IMR-90 (cell line): ENCODE data around the gene SOWAHB. TPM values are rescaled to one million over a fixed set of nuclear protein-coding genes. Genes with fewer than 3 reads are reported as not detected.

Experiments used
- ATAC-seq: fragments of 200-7000 bp; cut with Tn5 transposase; 2 replicates; pipeline ENCODE4 v1.9.1; 2020; ENCODE audit warnings: low read depth, mild to moderate bottlenecking, moderate library complexity
- BruUV-seq: library from RNA; stranded (reverse); fragments of 400-500 nt; replicated peaks from 2 replicates; lab custom pipeline; 2021; lab: Mats Ljungman, UMichigan
- CTCF ChIA-PET: fragments of 300-600 bp; formaldehyde crosslinking; extraction: SDS; loops from one replicate; lab custom pipeline; 2021; ENCODE audit warnings: antibody characterized with exemption; lab: Yijun Ruan, JAX
- POLR2A ChIA-PET: fragments of 300-600 bp; sonication (Branson Sonifier 250); formaldehyde crosslinking; loops from one replicate; lab custom pipeline; 2022; ENCODE audit warnings: antibody characterized with exemption; ENCODE audit not compliant: unreplicated experiment; lab: Charles Lee
- DNase-seq: peaks from one replicate; pipeline ENCODE4 v3.0.0; 2013
- H2AFZ ChIP-seq: replicated peaks from 2 replicates; pipeline ENCODE3; 2013; ENCODE audit warnings: low read length, mild to moderate bottlenecking; ENCODE audit not compliant: poor library complexity
- H2AK5ac ChIP-seq: 2 replicates; pipeline ENCODE4 v1.6.1; 2013; ENCODE audit warnings: low read depth, low read length, inconsistent platforms
- H2AK9ac ChIP-seq: replicated peaks from 2 replicates; pipeline ENCODE3; 2013; ENCODE audit warnings: mild to moderate bottlenecking, low read depth, low read length, moderate library complexity; ENCODE audit not compliant: poor library complexity
- H2BK120ac ChIP-seq: 2 replicates; pipeline ENCODE4 v1.6.1; 2013; ENCODE audit warnings: low read depth, low read length, inconsistent platforms
- H2BK15ac ChIP-seq: 3 replicates; pipeline ENCODE4 v1.6.1; 2013; ENCODE audit warnings: low read depth, low read length, inconsistent platforms
- H2BK20ac ChIP-seq: 2 replicates; pipeline ENCODE4 v1.6.1; 2013; ENCODE audit warnings: low read depth, mild to moderate bottlenecking, inconsistent platforms, low read length, moderate library complexity
- H2BK5ac ChIP-seq: 2 replicates; pipeline ENCODE4 v1.6.1; 2013; ENCODE audit warnings: mild to moderate bottlenecking, low read depth, low read length, inconsistent platforms; ENCODE audit not compliant: poor library complexity, severe bottlenecking
- H3K14ac ChIP-seq: replicated peaks from 2 replicates; pipeline ENCODE4 v1.6.1; 2013; ENCODE audit warnings: low read depth, low read length, inconsistent platforms
- H3K18ac ChIP-seq: 2 replicates; pipeline ENCODE4 v1.6.1; 2013; ENCODE audit warnings: low read depth, low read length, control low read depth
- H3K23ac ChIP-seq: 2 replicates; pipeline ENCODE4 v1.6.1; 2013; ENCODE audit warnings: low read depth, low read length, inconsistent platforms
- H3K27ac ChIP-seq: 2 replicates; pipeline ENCODE4 v1.5.1; 2013; ENCODE audit warnings: mild to moderate bottlenecking, control low read depth, low read length; ENCODE audit not compliant: insufficient read depth
- H3K27me3 ChIP-seq: 2 replicates; pipeline ENCODE4 v1.6.1; 2013; ENCODE audit warnings: low read length; ENCODE audit not compliant: control insufficient read depth, insufficient read depth
- H3K36me3 ChIP-seq: 2 replicates; pipeline ENCODE4 v1.6.1; 2013; ENCODE audit warnings: low read length, mixed read lengths; ENCODE audit not compliant: control insufficient read depth, insufficient read depth
- H3K4ac ChIP-seq: 2 replicates; pipeline ENCODE4 v1.6.1; 2013; ENCODE audit warnings: low read depth, low read length, inconsistent platforms
- H3K4me1 ChIP-seq: 2 replicates; pipeline ENCODE4 v1.6.1; 2013; ENCODE audit warnings: low read length, mixed read lengths; ENCODE audit not compliant: control insufficient read depth, insufficient read depth
- H3K4me2 ChIP-seq: 2 replicates; pipeline ENCODE4 v1.6.1; 2013; ENCODE audit warnings: low read depth, mild to moderate bottlenecking, control low read depth, low read length, moderate library complexity
- H3K4me3 ChIP-seq: 2 replicates; pipeline ENCODE4 v1.5.1; 2013; ENCODE audit warnings: low read depth, mild to moderate bottlenecking, control low read depth, low read length, moderate library complexity; ENCODE audit not compliant: insufficient read depth
- H3K56ac ChIP-seq: 2 replicates; pipeline ENCODE4 v1.6.1; 2013; ENCODE audit warnings: low read length, inconsistent platforms; ENCODE audit not compliant: insufficient read depth; ENCODE audit errors: extremely low read depth
- H3K79me1 ChIP-seq, 2 experiments: 2 replicates each; pipeline ENCODE4 v1.6.1; 2013; ENCODE audit warnings: low read length in 2 of 2, inconsistent platforms in 1 of 2, low read depth in 1 of 2
- H3K9ac ChIP-seq: 2 replicates; pipeline ENCODE4 v1.6.1; 2013; ENCODE audit warnings: low read depth, low read length, control low read depth
- H3K9me1 ChIP-seq: 2 replicates; pipeline ENCODE4 v1.6.1; 2013; ENCODE audit warnings: low read length, inconsistent platforms; ENCODE audit not compliant: insufficient read depth
- H3K9me3 ChIP-seq: 2 replicates; pipeline ENCODE4 v1.6.1; 2013; ENCODE audit warnings: low read length; ENCODE audit not compliant: control insufficient read depth, insufficient read depth
- H4K20me1 ChIP-seq: 2 replicates; pipeline ENCODE4 v1.6.1; 2013; ENCODE audit warnings: low read length, inconsistent platforms; ENCODE audit not compliant: insufficient read depth
- H4K5ac ChIP-seq: 2 replicates; pipeline ENCODE4 v1.6.1; 2013; ENCODE audit warnings: mild to moderate bottlenecking, low read depth, low read length, control low read depth
- H4K8ac ChIP-seq, 2 experiments: 2 replicates each; pipeline ENCODE4 v1.6.1; 2013; ENCODE audit warnings: low read depth in 2 of 2, low read length in 2 of 2, control low read depth in 1 of 2, inconsistent platforms in 1 of 2
- H4K91ac ChIP-seq: 2 replicates; pipeline ENCODE4 v1.6.1; 2013; ENCODE audit warnings: low read depth, low read length, inconsistent platforms; ENCODE audit not compliant: insufficient read depth
- BHLHE40 ChIP-seq: fragments of 150-350 bp; IDR thresholded peaks from 2 replicates; pipeline ENCODE4 v1.6.1; 2016; ENCODE audit warnings: mild to moderate bottlenecking, low read depth, low read length
- CEBPB ChIP-seq: IDR thresholded peaks from 2 replicates; pipeline ENCODE4 v1.6.1; 2012; ENCODE audit warnings: low read depth, low read length, improper control_type of control experiment
- CHD1 ChIP-seq: IDR thresholded peaks from 2 replicates; pipeline ENCODE4 v1.6.1; 2012; ENCODE audit warnings: low read depth, low read length, improper control_type of control experiment
- CTCF ChIP-seq: conservative IDR thresholded peaks from 2 replicates; pipeline ENCODE4 v1.5.1; 2012; ENCODE audit warnings: mild to moderate bottlenecking, low read depth, low read length, improper control_type of control experiment
- FOS ChIP-seq: fragments of 150-350 bp; IDR thresholded peaks from 2 replicates; pipeline ENCODE4 v1.6.1; 2016; ENCODE audit warnings: low read depth, low read length
- MAFK ChIP-seq: IDR thresholded peaks from 2 replicates; pipeline ENCODE4 v1.6.1; 2012; ENCODE audit warnings: low read depth, low read length, improper control_type of control experiment
- MAZ ChIP-seq: IDR thresholded peaks from 2 replicates; pipeline ENCODE4 v1.6.1; 2012; ENCODE audit warnings: low read depth, mild to moderate bottlenecking, low read length, improper control_type of control experiment, moderate library complexity, borderline replicate concordance
- MXI1 ChIP-seq: IDR thresholded peaks from 2 replicates; pipeline ENCODE4 v1.6.1; 2012; ENCODE audit warnings: low read depth, mild to moderate bottlenecking, low read length, moderate library complexity, borderline replicate concordance
- NFE2L2 ChIP-seq: fragments of 150-350 bp; IDR thresholded peaks from 2 replicates; pipeline ENCODE4 v1.6.1; 2016; ENCODE audit warnings: low read depth, mild to moderate bottlenecking, low read length
- POLR2A ChIP-seq: IDR thresholded peaks from 2 replicates; pipeline ENCODE4 v1.6.1; 2012; ENCODE audit warnings: mild to moderate bottlenecking, low read depth, low read length
- RAD21 ChIP-seq: IDR thresholded peaks from 2 replicates; pipeline ENCODE4 v1.6.1; 2012; ENCODE audit warnings: low read length, improper control_type of control experiment
- RCOR1 ChIP-seq: IDR thresholded peaks from 2 replicates; pipeline ENCODE4 v1.6.1; 2012; ENCODE audit warnings: mild to moderate bottlenecking, low read length, improper control_type of control experiment; ENCODE audit not compliant: insufficient replicate concordance
- RFX5 ChIP-seq: IDR thresholded peaks from 2 replicates; pipeline ENCODE4 v1.8.0; 2012; ENCODE audit warnings: low read depth, mild to moderate bottlenecking, low read length, moderate library complexity
- SMC3 ChIP-seq: fragments of 150-350 bp; IDR thresholded peaks from 2 replicates; pipeline ENCODE4 v1.6.1; 2016; ENCODE audit warnings: low read depth, mild to moderate bottlenecking, antibody characterized with exemption, low read length, moderate library complexity
- WGBS, 2 experiments: methylation state at CpG; one replicate each; pipeline versions ENCODE4 v1.1.5 to v1.1.7; 2013; ENCODE audit warnings: missing lambda C conversion rate in 2 of 2; ENCODE audit not compliant: insufficient read length in 1 of 2; ENCODE audit errors: extremely low coverage in 2 of 2; 5-methylcytosine and 5-hydroxymethylcytosine counted together
- dilution Hi-C: fragments of 300-500 bp; cut with HindIII; formaldehyde crosslinking; loops from one replicate; pipeline ENCODE4 v1.14.3; 2018; ENCODE audit warnings: low sequenced_read_pairs; ENCODE audit not compliant: unreplicated experiment
- in situ Hi-C: fragments of 300-500 bp; cut with MboI; formaldehyde crosslinking; loops from 3 replicates; pipeline ENCODE4 v1.14.3; 2019; ENCODE audit warnings: low sequenced_read_pairs, inconsistent platforms, mixed read lengths
- intact Hi-C: fragments of 100-400 bp; cut with micrococcal nuclease; formaldehyde crosslinking; loops from 2 replicates; pipeline ENCODE4 v1.10.0; 2022
- polyA plus RNA-seq, 3 experiments: library from polyadenylated mRNA; depleted of rRNA; stranded (reverse); fragments of >200 nt; gene quantifications; 2 replicates each; pipeline ENCODE4 v1.2.3, GENCODE V29; 2012; ENCODE audit warnings: low replicate concordance in 1 of 3
- total RNA-seq: library from RNA; depleted of rRNA; stranded (reverse); fragments of >200 nt; gene quantifications from 2 replicates; pipeline ENCODE4 v1.2.3, GENCODE V29; 2012
- TF ChIP-seq, protein P1 (sequence below): fragments of 150-350 bp; IDR thresholded peaks from 2 replicates; pipeline ENCODE4 v1.6.1; 2016; ENCODE audit warnings: low read depth, mild to moderate bottlenecking, low read length, moderate library complexity, borderline replicate concordance
- TF ChIP-seq, protein P2 (sequence below): fragments of 150-350 bp; IDR thresholded peaks from 2 replicates; pipeline ENCODE4 v1.6.1; 2017; ENCODE audit warnings: mild to moderate bottlenecking, antibody characterized with exemption, low read length, low read depth

SOWAHB gene
- total and polyA plus RNA-seq, 2 of the 4 experiments (the other 2 are of a cell fraction) = not detected

- no peak overlapping the region for H3K4me2 ChIP-seq
- no peaks in the 10 kb centered on the region for H4K20me1 ChIP-seq
- no peak overlapping the region for H2BK15ac ChIP-seq
- no peak overlapping the region for H2BK120ac ChIP-seq
- no TSS peak for BruUV-seq
- no peak overlapping the region for H2AK9ac ChIP-seq
- CTCF ChIA-PET = no interaction called here
- H3K56ac ChIP-seq = no peak overlapping the region
- H3K9me1 ChIP-seq = peaks cover 6% of the 10 kb centered on the region; the same call in 1 of the 2 replicates
- H2BK5ac ChIP-seq = no peak overlapping the region
- H3K27ac ChIP-seq = no peak overlapping the region
- no peak overlapping the region for H4K8ac ChIP-seq
- H3K23ac ChIP-seq = no peak overlapping the region
- no peaks in the 10 kb centered on the region for H3K36me3 ChIP-seq
- no peak overlapping the region for H3K18ac ChIP-seq
- dilution Hi-C loops (no loop called here), in situ Hi-C loops (no loop called here), intact Hi-C loops (no loop called here)
- H2BK20ac ChIP-seq = no peak overlapping the region
- H3K4me3 ChIP-seq = no peak overlapping the region
- no peak overlapping the region for H3K14ac ChIP-seq
- no peak overlapping the region for H3K9ac ChIP-seq
- H4K5ac ChIP-seq = no peak overlapping the region
- POLR2A ChIA-PET = no interaction called here
- 50% methylated on average over 2 of the region's 7 CpGs; no CpG with 5 or more reads in 1 of the 2 experiments for WGBS, 2 experiments
- no peak overlapping the region for H2AFZ ChIP-seq
- TF ChIP-seq BHLHE40 = no peak
- no peak for TF ChIP-seq CTCF
- no peak for TF ChIP-seq CEBPB
- no peak for TF ChIP-seq POLR2A
- no peak for TF ChIP-seq FOS
- no peak for TF ChIP-seq RCOR1
- no peak for TF ChIP-seq NFE2L2
- TF ChIP-seq, protein P1, sequence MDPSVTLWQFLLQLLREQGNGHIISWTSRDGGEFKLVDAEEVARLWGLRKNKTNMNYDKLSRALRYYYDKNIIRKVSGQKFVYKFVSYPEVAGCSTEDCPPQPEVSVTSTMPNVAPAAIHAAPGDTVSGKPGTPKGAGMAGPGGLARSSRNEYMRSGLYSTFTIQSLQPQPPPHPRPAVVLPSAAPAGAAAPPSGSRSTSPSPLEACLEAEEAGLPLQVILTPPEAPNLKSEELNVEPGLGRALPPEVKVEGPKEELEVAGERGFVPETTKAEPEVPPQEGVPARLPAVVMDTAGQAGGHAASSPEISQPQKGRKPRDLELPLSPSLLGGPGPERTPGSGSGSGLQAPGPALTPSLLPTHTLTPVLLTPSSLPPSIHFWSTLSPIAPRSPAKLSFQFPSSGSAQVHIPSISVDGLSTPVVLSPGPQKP = no peak
- no peak for TF ChIP-seq RAD21
- TF ChIP-seq, protein P2, sequence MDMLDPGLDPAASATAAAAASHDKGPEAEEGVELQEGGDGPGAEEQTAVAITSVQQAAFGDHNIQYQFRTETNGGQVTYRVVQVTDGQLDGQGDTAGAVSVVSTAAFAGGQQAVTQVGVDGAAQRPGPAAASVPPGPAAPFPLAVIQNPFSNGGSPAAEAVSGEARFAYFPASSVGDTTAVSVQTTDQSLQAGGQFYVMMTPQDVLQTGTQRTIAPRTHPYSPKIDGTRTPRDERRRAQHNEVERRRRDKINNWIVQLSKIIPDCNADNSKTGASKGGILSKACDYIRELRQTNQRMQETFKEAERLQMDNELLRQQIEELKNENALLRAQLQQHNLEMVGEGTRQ = no peak
- no peak for TF ChIP-seq MAZ
- no peak for TF ChIP-seq CHD1
- no peak for TF ChIP-seq MAFK
- no peak for TF ChIP-seq RFX5
- no peak for TF ChIP-seq SMC3
- no peak for TF ChIP-seq MXI1
- no peaks in the 10 kb centered on the region for H3K79me1 ChIP-seq
- H3K4ac ChIP-seq = no peak overlapping the region
- H2AK5ac ChIP-seq = no peak overlapping the region
- H3K9me3 ChIP-seq = no peaks in the 10 kb centered on the region
- ATAC-seq = no peak
- no peaks in the 10 kb centered on the region for H3K27me3 ChIP-seq
- H4K91ac ChIP-seq = no peak overlapping the region
- H3K4me1 ChIP-seq = peaks cover 2% of the 10 kb centered on the region; the same call in 1 of the 2 replicates
- DNase-seq = peak; percentile 20
These were observed 33.8 kb upstream of the SOWAHB start for GRCh38 chr4:76931576-76932276.
